Smooth muscle cell (in vitro differentiated cells): ENCODE results near the gene ZNF513. TPM values are rescaled to one million over a fixed set of nuclear protein-coding genes. Genes with fewer than 3 reads are reported as not detected.

ENCODE experiments used
- DNase-seq: peaks from one replicate; lab custom pipeline; 2025; ENCODE audit not compliant: unreplicated experiment; lab: John Stamatoyannopoulos, UW
- H2AFZ ChIP-seq: fragments of 200-600 bp; sonication (generic); 2 replicates; pipeline ENCODE4 v1.6.0; 2016; ENCODE audit warnings: antibody characterized with exemption, low read depth, mild to moderate bottlenecking
- H3F3A ChIP-seq: fragments of 200-600 bp; sonication (generic); 2 replicates; pipeline ENCODE4 v1.6.0; 2017; ENCODE audit warnings: antibody characterized with exemption, low read depth
- H3K27ac ChIP-seq: fragments of 200-600 bp; sonication (generic); 2 replicates; pipeline ENCODE4 v1.5.1; 2016; ENCODE audit warnings: low read depth, mild to moderate bottlenecking
- H3K27me3 ChIP-seq: fragments of 200-600 bp; sonication (generic); 2 replicates; pipeline ENCODE4 v1.6.1; 2016; ENCODE audit warnings: low read depth, mild to moderate bottlenecking
- H3K36me3 ChIP-seq: fragments of 200-600 bp; sonication (generic); 2 replicates; pipeline ENCODE4 v1.5.1; 2016; ENCODE audit warnings: low read depth
- H3K4me1 ChIP-seq: fragments of 200-600 bp; sonication (generic); 2 replicates; pipeline ENCODE4 v1.5.1; 2016; ENCODE audit warnings: low read depth
- H3K4me2 ChIP-seq: fragments of 200-600 bp; sonication (generic); 2 replicates; pipeline ENCODE4 v1.6.0; 2016; ENCODE audit warnings: mild to moderate bottlenecking
- H3K4me3 ChIP-seq: fragments of 200-600 bp; sonication (generic); 2 replicates; pipeline ENCODE4 v1.5.1; 2016; ENCODE audit warnings: mild to moderate bottlenecking
- H3K79me2 ChIP-seq: fragments of 200-600 bp; sonication (generic); 2 replicates; pipeline ENCODE4 v1.6.0; 2016; ENCODE audit warnings: low read depth, mild to moderate bottlenecking
- H3K9ac ChIP-seq: fragments of 200-600 bp; sonication (generic); 2 replicates; pipeline ENCODE4 v1.6.0; 2016; ENCODE audit warnings: low read depth
- H3K9me3 ChIP-seq: fragments of 200-600 bp; sonication (generic); replicated peaks from 2 replicates; pipeline ENCODE4 v1.5.1; 2016; ENCODE audit warnings: low read depth
- H4K20me1 ChIP-seq: fragments of 200-600 bp; sonication (generic); 2 replicates; pipeline ENCODE4 v1.6.0; 2016; ENCODE audit warnings: low read depth
- WGBS: methylation state at CpG from one replicate; pipeline ENCODE4 v1.1.7; 2016; ENCODE audit warnings: low lambda C conversion rate; 5-methylcytosine and 5-hydroxymethylcytosine counted together
- polyA plus RNA-seq: library from polyadenylated mRNA; unstranded; fragments of >200 nt; fragmentation: Nextera tagmentation; extraction: Ambion mirVana; gene quantifications from 2 replicates; pipeline ENCODE4 v1.2.1, GENCODE V29; 2016
- total RNA-seq: library from RNA; depleted of rRNA; stranded (reverse); fragments of >200 nt; gene quantifications from 2 replicates; pipeline ENCODE4 v1.2.3, GENCODE V29; 2014
- TF ChIP-seq, protein P1 (sequence below): fragments of 200-600 bp; sonication (generic); IDR thresholded peaks from 2 replicates; pipeline ENCODE4 v1.5.1; 2017; ENCODE audit warnings: borderline replicate concordance, mild to moderate bottlenecking, antibody characterized with exemption; ENCODE audit not compliant: insufficient read depth, poor library complexity, severe bottlenecking

ZNF513 gene
- total and polyA plus RNA-seq, 2 experiments from 2014 or later: 7.6 to 21.3 TPM

DNA sequence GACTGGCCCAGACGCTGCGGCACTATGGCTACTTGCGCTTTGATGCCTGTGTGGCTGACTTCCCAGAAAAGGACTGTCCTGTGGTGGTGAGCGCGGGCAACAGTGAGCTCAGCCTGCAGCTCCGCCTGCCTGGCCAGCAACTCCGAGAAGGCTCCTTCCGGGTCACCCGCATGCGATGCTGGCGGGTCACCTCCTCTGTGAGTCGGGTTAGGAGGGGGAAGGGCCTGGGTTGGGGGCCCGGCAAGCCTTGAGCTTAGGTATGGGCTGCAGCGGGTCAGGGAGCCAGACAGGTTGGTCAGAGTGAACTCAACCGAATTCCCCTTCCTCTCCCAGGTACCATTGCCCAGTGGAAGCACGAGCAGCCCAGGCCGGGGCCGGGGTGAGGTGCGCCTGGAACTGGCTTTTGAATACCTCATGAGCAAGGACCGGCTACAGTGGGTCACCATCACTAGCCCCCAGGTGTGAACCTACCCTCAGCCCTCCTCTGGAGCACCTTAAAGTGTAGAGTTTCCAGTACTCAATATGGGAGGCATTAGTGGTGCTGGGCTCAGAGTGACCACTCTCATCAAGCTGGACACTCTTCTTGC, 4.9 kb downstream of the ZNF513 start:
- no peaks in the 10 kb centered on the region for H3K36me3 ChIP-seq
- H3K4me3 ChIP-seq: no peak overlapping the region
- H2AFZ ChIP-seq: no peak overlapping the region
- no peaks in the 10 kb centered on the region for H3K27me3 ChIP-seq
- H3K9me3 ChIP-seq: no peaks in the 10 kb centered on the region
- peaks cover 13% of the 10 kb centered on the region for H3K4me1 ChIP-seq
- no peak overlapping the region for H3K27ac ChIP-seq
- H4K20me1 ChIP-seq: peaks cover 12% of the 10 kb centered on the region
- H3F3A ChIP-seq: peaks cover 3% of the 10 kb centered on the region
- H3K79me2 ChIP-seq: peaks cover 41% of the 10 kb centered on the region
- TF ChIP-seq, protein P1, sequence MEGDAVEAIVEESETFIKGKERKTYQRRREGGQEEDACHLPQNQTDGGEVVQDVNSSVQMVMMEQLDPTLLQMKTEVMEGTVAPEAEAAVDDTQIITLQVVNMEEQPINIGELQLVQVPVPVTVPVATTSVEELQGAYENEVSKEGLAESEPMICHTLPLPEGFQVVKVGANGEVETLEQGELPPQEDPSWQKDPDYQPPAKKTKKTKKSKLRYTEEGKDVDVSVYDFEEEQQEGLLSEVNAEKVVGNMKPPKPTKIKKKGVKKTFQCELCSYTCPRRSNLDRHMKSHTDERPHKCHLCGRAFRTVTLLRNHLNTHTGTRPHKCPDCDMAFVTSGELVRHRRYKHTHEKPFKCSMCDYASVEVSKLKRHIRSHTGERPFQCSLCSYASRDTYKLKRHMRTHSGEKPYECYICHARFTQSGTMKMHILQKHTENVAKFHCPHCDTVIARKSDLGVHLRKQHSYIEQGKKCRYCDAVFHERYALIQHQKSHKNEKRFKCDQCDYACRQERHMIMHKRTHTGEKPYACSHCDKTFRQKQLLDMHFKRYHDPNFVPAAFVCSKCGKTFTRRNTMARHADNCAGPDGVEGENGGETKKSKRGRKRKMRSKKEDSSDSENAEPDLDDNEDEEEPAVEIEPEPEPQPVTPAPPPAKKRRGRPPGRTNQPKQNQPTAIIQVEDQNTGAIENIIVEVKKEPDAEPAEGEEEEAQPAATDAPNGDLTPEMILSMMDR: no peak
- no peak overlapping the region for H3K4me2 ChIP-seq
- 95% methylated on average over 20 of the region's 20 CpGs for WGBS
- DNase-seq: no peak
- no peak overlapping the region for H3K9ac ChIP-seq

DNA sequence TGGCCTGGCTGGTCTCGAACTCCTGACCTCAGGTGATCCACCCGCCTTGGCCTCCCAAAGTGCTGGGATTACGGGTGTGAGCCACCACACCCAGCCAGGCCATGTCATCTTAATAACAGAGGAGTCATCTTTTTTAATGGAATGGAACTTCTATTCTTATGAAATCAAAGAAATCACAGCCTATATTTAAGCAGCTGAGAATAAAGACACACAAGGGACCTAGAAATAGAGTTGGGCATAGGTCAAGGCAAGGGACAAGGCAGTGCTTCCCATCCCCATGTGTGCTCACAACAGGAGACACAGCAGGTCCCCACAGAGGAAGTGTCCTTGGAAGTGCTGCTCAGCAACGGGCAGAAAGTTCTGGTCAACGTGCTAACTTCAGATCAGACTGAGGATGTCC, 7.0 kb downstream of the ZNF513 start:
- H2AFZ ChIP-seq: no peak overlapping the region
- TF ChIP-seq, protein P1: no peak
- no peaks in the 10 kb centered on the region for H3K36me3 ChIP-seq
- peaks cover 41% of the 10 kb centered on the region for H3K79me2 ChIP-seq
- H3K27me3 ChIP-seq: no peaks in the 10 kb centered on the region
- H3K4me1 ChIP-seq: peaks cover 15% of the 10 kb centered on the region
- no peak overlapping the region for H3K4me3 ChIP-seq
- no peak overlapping the region for H3K27ac ChIP-seq
- H3K9me3 ChIP-seq: no peaks in the 10 kb centered on the region
- peaks cover 3% of the 10 kb centered on the region for H3F3A ChIP-seq
- H3K9ac ChIP-seq: no peak overlapping the region
- DNase-seq: no peak
- WGBS: 93% methylated on average over 5 of the region's 5 CpGs
- peaks cover 12% of the 10 kb centered on the region for H4K20me1 ChIP-seq
- H3K4me2 ChIP-seq: no peak overlapping the region

DNA sequence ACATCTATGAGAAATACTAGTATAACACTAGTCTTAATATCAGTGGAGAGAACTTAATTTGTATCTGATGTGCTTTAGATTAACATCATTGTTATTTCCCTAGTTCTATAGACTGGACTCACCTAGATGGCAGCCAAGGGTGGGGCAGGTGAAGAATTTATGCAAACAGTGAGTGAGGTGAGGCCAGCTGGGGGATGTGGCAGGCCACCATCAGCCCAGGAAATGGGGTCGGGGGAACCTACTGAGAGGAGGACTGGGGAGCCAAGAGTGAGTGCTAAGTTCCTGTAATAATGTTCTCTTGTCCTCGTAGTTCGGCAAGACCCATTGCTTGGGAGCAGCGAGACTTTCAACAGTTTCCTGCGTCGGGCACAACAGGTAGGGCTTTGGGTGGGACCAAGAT, 7.6 kb downstream of the ZNF513 start:
- no peaks in the 10 kb centered on the region for H3K9me3 ChIP-seq
- peaks cover 12% of the 10 kb centered on the region for H4K20me1 ChIP-seq
- H3K36me3 ChIP-seq: no peaks in the 10 kb centered on the region
- no peak for DNase-seq
- no peak overlapping the region for H3K4me3 ChIP-seq
- H3K79me2 ChIP-seq: peaks cover 42% of the 10 kb centered on the region
- no peak overlapping the region for H2AFZ ChIP-seq
- TF ChIP-seq, protein P1: no peak
- H3K4me1 ChIP-seq: peaks cover 15% of the 10 kb centered on the region
- H3K9ac ChIP-seq: no peak overlapping the region
- no peak overlapping the region for H3K27ac ChIP-seq
- H3F3A ChIP-seq: peaks cover 3% of the 10 kb centered on the region
- H3K4me2 ChIP-seq: no peak overlapping the region
- WGBS: 96% methylated on average over 6 of the region's 6 CpGs
- no peaks in the 10 kb centered on the region for H3K27me3 ChIP-seq

DNA sequence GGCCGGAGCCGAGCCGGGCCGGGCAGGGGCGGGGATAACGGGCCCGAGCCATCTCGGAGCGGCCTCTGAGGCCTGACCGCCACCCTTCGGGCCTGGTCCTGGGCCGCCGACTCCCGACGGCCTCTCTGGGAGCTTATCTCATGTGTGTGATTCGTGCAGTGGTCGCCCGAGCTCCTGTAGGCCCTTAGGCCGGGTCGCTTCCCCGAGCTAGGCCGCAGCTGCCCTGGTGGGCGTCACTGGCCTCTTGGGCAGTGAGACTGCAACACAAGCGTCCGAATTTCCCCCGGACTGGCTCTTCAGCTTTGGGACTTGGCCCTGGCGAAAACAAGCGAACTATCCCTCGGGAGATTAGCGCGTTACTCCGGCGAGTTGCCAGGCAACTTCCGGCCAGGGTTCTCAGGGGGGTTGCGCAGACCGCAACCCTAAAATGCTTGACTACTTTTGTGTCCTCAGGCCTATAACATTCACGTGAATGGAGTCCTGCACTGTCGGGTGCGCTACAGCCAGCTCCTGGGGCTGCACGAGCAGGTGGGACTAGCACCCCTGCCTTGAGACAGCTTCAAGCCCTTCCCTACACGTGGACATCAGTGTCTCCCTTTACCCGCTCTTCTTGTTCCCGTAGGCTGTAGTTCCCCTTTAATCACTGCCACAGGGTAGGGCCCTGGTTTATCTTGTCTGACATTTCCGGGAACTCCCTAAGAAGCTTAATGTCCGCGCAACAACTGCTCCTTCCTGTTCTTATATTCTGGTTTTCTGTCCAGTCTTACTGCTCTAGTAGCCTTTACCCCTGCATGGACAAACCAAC, 9.5 kb downstream of the ZNF513 start:
- 2% methylated on average over 43 of the region's 46 CpGs for WGBS
- no peaks in the 10 kb centered on the region for H3K27me3 ChIP-seq
- H3K9ac ChIP-seq: peak overlapping the region; percentile 92
- DNase-seq: no peak
- H3K9me3 ChIP-seq: no peaks in the 10 kb centered on the region
- peak overlapping the region; percentile 46 for H2AFZ ChIP-seq
- peak overlapping the region; percentile 80 for H3K27ac ChIP-seq
- H3K4me2 ChIP-seq: peak overlapping the region; percentile 94
- peaks cover 8% of the 10 kb centered on the region for H3F3A ChIP-seq
- peak overlapping the region; percentile 72 for H3K4me3 ChIP-seq
- peaks cover 15% of the 10 kb centered on the region for H3K4me1 ChIP-seq
- H3K36me3 ChIP-seq: peaks cover 10% of the 10 kb centered on the region
- TF ChIP-seq, protein P1: no peak
- H3K79me2 ChIP-seq: peaks cover 46% of the 10 kb centered on the region
- peaks cover 12% of the 10 kb centered on the region for H4K20me1 ChIP-seq
